ELF-1 (cell line): ENCODE data around the gene PCDHA7.
"Not testable (repeated sequence)": the region's sequence is repeated elsewhere in the genome, so short reads cannot be mapped to it uniquely, and the experiment has no call there.

Experiments used
- DNase-seq: peaks from one replicate; pipeline ENCODE4 v3.0.0-alpha.2; 2016; ENCODE audit warnings: low read depth, low spot score

Gene PCDHA7

GRCh38 chr5:140833993-140834392 is at the start of gene PCDHA7:
Gene PCDHA7 (plus strand): TSS chr5:140834269. CDS start chr5:140834384, 115 bp downstream.
- no peak for DNase-seq

DNA sequence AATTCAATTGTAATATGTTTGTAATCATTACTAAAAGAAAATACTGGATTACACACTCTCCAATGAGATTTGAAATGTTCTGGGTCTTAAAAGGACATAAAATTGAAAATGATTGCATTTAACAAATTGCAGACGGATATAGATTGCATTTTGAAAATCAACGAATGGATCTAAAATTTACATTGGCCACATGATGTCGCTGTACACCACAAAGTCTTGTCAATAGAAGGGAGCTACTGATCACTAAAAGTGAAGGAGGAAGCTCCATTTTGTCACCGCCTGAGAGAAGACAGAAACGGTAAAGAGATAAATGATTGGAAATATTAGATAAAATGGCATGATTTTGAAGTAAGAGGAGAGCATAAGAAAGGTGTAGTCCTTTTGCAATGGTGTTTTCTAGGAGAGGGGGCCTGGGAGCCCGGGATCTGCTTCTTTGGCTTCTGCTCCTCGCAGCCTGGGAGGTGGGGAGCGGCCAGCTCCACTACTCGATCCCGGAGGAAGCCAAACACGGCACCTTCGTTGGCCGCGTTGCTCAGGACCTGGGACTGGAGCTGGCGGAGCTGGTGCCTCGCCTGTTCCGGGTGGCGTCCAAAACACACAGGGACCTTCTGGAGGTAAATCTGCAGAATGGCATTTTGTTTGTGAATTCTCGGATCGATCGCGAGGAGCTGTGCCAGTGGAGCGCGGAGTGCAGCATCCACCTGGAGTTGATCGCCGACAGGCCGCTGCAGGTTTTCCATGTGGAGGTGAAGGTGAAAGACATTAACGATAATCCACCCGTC is 48.0 kb upstream of the PCDHA7 start, which contains the start of gene PCDHA1:
Gene PCDHA1, plus strand, starts transcription at position 236 of the 782 bp plus-strand sequence.
- DNase-seq: no peak

GRCh38 chr5:140787422-140787821 is 46.6 kb upstream of the PCDHA7 start:
- not testable (repeated sequence) for DNase-seq

GRCh38 chr5:140787849-140788504 is 46.1 kb upstream of the PCDHA7 start:
- DNase-seq: not testable (repeated sequence)

DNA sequence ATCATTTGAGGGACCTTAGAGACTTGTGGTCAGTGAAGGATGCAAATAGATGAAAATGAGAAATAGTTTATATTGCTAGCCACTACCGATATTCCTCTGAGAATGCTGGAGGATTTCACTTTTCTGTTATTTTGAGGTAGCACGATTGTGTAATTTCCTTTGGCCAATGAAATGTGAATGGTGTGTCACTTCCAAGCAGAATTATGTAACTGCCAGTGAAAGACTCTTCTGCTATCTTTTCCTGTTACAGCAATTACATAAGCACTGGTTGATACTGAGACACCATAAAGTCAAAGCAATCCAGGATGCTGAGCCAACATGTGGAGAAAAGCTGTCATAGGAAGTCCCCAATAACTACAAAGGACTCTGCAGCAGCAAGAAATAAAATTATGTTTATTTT is 43.0 kb upstream of the PCDHA7 start:
- no peak for DNase-seq

- DNase-seq: peak; percentile 28
These were observed 39.3 kb upstream of the PCDHA7 start, which contains the start of gene PCDHA2 for GRCh38 chr5:140794595-140795258. Gene PCDHA2 (plus strand): TSS chr5:140794852.

DNA sequence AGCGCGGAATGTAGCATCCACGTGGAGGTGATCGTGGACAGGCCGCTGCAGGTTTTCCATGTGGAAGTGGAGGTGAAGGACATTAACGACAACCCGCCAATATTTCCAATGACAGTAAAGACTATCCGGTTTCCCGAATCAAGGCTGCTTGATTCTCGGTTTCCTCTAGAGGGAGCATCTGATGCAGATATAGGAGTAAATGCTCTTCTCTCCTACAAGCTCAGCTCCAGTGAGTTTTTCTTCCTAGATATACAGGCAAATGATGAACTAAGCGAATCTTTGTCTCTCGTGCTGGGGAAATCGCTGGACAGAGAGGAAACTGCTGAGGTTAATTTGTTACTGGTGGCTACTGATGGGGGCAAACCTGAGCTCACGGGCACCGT is 38.8 kb upstream of the PCDHA7 start:
- peak; percentile 18 for DNase-seq

- DNase-seq: not testable (repeated sequence)
These were observed 37.9 kb upstream of the PCDHA7 start for GRCh38 chr5:140796072-140796717.

DNA sequence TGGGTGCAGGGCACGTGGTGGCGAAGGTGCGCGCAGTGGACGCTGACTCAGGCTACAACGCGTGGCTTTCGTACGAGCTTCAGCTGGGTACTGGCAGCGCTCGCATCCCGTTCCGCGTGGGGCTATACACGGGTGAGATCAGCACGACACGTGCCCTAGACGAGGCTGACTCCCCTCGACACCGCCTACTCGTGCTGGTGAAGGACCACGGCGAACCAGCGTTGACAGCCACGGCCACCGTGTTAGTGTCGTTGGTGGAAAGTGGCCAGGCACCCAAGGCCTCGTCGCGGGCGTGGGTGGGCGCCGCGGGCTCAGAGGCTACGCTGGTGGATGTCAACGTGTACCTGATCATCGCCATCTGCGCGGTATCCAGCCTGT is 37.4 kb upstream of the PCDHA7 start:
- no peak for DNase-seq

- no peak for DNase-seq
These were observed 33.1 kb upstream of the PCDHA7 start, which contains the start of gene PCDHA3 for GRCh38 chr5:140800816-140801493. Gene PCDHA3 (plus strand): TSS chr5:140801057.

DNA sequence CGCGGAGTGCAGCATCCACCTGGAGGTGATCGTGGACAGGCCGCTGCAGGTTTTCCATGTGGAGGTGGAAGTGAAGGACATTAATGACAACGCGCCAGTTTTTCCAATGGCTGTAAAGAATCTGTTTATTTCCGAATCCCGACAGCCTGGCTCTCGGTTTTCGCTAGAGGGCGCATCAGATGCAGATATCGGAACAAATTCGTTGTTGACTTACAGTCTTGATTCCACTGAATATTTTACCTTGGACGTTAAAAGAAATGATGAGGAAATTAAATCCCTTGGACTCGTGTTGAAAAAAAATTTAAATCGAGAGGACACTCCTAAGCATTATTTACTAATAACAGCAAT is 32.6 kb upstream of the PCDHA7 start:
- DNase-seq: no peak

DNA sequence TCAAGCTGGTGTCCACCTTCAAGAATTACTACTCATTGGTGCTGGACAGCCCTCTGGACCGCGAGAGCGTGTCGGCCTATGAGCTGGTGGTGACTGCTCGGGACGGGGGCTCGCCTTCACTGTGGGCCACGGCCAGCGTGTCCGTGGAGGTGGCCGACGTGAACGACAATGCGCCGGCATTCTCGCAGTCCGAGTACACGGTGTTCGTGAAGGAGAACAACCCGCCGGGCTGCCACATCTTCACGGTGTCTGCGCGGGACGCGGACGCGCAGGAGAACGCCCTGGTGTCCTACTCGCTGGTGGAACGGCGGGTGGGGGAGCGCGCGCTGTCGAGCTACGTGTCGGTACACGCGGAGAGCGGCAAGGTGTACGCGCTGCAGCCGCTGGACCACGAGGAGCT is 31.7 kb upstream of the PCDHA7 start:
- not testable (repeated sequence) for DNase-seq

DNA sequence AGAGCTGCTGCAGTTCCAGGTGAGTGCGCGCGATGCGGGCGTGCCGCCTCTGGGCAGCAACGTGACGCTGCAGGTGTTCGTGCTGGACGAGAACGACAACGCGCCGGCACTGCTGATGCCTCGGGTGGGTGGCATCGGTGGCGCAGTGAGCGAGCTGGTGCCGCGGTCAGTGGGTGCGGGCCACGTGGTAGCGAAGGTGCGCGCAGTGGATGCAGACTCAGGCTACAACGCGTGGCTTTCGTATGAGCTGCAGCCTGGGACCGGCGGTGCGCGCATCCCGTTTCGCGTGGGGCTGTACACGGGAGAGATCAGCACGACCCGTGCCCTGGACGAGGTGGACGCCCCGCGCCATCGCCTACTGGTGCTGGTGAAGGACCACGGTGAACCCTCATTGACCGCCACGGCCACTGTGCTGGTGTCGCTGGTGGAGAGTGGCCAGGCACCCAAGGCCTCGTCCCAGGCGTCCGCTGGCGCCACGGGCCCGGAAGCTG is 31.2 kb upstream of the PCDHA7 start:
- no peak for DNase-seq

DNA sequence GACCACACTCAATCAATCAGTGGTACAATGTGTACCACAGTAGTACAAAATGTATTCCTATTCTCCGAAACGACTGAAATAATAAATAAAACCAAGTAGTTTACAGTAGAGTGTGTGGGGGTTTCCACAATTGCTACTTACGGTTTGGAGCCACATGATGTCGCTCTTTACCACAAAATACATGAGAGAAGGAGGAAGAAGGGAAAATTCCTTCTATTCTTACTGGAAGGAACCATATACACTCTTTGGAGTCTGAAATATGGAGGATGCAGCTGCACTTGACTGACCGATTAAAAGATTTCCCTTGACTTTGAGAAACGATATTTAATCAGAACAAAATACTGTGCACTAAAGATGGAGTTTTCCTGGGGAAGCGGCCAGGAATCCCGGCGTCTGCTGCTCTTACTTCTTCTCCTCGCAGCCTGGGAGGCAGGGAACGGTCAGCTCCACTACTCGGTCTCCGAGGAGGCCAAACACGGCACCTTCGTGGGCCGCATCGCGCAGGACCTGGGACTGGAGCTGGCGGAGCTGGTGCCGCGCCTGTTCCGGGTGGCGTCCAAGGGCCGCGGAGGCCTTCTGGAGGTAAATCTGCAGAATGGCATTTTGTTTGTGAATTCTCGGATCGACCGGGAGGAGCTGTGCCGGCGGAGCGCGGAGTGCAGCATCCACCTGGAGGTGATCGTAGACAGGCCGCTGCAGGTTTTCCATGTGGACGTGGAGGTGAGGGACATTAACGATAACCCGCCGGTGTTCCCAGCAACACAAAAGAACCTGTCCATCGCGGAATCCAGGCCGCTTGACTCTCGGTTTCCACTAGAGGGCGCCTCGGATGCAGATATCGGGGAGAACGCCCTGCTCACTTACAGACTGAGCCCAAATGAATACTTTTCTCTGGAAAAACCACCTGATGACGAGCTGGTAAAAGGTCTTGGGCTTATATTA is 27.0 kb upstream of the PCDHA7 start, which contains the start of gene PCDHA4:
Gene PCDHA4, plus strand, starts transcription at position 235 of the 942 bp plus-strand sequence.
- peak; percentile 85 for DNase-seq

- DNase-seq: not testable (repeated sequence)
These were observed 25.7 kb upstream of the PCDHA7 start for GRCh38 chr5:140808241-140808888.

GRCh38 chr5:140808889-140809291 is 25.2 kb upstream of the PCDHA7 start:
- no peak for DNase-seq

DNA sequence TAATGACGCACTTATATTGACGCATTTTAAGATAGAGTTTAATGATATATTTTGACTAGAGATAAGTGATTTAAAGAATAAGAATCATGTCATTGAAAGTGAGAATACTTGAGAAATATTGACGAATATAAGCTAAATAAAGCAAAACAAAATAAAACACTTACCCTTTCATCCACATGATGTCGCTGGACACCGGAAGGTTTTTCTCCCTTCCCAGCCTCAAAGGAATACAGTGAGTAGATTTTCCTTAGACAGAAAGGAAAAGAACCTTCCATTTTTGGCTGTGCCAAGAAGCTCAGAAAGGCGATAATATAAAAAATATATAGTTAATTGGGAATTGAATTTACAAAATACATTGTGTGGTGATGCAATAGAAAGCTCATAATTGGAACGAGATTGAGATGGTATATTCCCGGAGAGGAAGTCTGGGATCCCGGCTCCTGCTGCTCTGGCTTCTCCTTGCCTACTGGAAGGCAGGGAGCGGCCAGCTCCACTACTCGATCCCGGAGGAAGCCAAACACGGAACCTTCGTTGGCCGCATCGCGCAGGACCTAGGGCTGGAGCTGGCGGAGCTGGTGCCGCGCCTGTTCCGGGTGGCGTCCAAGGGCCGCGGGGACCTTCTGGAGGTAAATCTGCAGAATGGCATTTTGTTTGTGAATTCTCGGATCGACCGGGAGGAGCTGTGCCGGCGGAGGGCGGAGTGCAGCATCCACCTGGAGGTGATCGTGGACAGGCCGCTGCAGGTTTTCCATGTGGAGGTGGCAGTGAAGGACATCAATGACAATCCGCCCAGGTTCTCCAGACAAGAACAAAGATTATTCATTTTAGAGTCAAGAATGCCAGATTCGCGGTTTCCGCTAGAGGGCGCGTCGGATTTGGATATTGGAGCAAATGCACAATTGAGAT is 12.4 kb upstream of the PCDHA7 start, which contains the start of gene PCDHA5:
Gene PCDHA5, plus strand, starts transcription at position 239 of the 906 bp plus-strand sequence.
- DNase-seq: peak; percentile 34

- no peak for DNase-seq
These were observed 11.8 kb upstream of the PCDHA7 start for GRCh38 chr5:140822281-140822629.
